ENCODE measurements around the gene TBC1D14.

TBC1D14 gene

GRCh38 chr4:7058792-7059191 is 149.2 kb downstream of the TBC1D14 start:
- no peak for TF ChIP-seq ZFX (IDR thresholded peaks at IDR 0.05; ENCODE audit: borderline replicate concordance)
- TF ChIP-seq CTCF (IDR thresholded peaks at IDR 0.05): no peak
- no peak overlapping the region for H3K27ac ChIP-seq

GRCh38 chr4:7059662-7060061 is 150.0 kb downstream of the TBC1D14 start:
- no peak overlapping the region for H3K27ac ChIP-seq
- TF ChIP-seq ZFX (IDR thresholded peaks at IDR 0.05; ENCODE audit: borderline replicate concordance) (no peak), CTCF (IDR thresholded peaks at IDR 0.05) (no peak)

DNA sequence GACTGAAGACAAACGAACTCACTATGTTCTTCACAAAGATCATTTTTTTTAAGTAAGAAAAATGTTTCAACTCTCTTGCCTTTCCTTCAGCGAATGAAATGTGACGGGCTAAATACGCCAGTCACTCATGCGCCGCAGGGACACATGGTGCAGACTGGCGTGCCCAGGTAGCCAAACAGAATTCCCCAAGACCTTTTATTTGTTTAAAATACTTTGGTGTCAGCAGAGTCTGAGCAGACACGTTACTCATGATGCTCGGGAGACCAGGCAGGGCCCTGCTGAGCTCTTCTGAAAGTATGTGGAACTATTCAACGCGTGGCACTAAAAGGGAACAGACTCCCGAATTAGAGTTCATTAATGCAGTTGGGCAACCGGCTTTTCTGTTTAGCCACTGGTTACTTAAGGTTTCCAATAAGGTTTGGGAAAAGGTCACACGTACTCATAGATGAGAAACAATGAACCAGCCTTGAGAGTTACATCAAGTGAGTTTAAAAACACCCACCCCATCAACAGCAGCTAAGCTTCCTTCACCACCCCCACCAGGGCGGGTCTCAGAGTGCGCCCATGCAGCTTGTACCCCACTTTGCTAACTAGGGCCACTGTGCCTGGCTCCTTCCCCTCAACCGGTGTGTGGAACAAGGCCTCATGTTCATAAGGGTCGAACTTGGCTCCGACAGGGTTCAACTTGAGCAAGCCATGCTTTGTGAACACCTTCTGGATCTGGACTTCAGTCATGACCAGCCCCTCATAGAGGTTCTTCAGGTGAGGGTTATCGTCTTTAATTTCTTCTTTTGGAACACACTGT is 150.9 kb downstream of the TBC1D14 start:
- no peak for TF ChIP-seq CTCF (IDR thresholded peaks at IDR 0.05)
- no peak for TF ChIP-seq ZFX (IDR thresholded peaks at IDR 0.05; ENCODE audit: borderline replicate concordance)
- H3K27ac ChIP-seq: no peak overlapping the region

GRCh38 chr4:7061815-7062214 is 152.2 kb downstream of the TBC1D14 start:
- H3K27ac ChIP-seq: no peak overlapping the region
- TF ChIP-seq CTCF (IDR thresholded peaks at IDR 0.05) (no peak), ZFX (IDR thresholded peaks at IDR 0.05; ENCODE audit: borderline replicate concordance) (no peak)

DNA sequence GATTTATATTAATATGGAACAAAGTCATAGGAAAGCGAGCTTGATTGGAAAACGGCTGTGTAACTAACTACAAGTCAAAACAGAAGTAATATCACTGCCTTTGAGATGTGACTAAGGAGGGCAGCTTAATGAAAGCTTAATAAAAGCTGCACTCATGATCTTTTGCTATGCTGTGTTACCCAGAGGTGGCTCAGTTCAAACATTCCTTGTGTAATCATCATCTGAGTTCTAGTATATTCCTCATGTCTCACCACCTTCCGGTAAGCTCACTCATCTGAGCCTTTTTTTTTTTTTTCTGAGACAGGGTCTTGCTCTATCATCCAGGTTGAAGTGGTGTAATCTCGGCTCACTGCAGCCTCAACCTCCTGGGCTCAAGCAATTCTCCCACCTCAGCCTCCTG is 153.2 kb downstream of the TBC1D14 start:
- no peak for TF ChIP-seq ZFX (IDR thresholded peaks at IDR 0.05; ENCODE audit: borderline replicate concordance)
- TF ChIP-seq CTCF (IDR thresholded peaks at IDR 0.05): no peak
- H3K27ac ChIP-seq: no peak overlapping the region

DNA sequence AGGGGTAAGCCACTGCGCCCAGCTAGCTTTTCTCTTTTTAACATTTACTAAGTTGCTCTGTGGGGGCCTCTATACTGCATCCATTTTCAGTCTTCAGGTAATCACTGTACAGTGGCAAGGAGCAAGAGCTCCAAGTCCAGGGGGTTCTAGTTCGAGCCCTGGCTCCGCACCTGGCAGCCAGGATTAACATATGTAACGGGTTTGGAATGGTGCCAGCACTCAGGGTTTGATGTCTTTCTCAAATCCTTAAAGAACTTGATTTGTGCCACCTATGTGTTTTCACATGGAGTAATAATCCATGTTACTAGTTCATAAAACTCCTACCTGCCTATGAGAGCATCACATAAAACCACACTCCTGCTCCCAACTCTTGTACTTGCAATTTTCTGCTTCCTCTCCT is 153.7 kb downstream of the TBC1D14 start:
- no peak for TF ChIP-seq CTCF (IDR thresholded peaks at IDR 0.05)
- no peak for TF ChIP-seq ZFX (IDR thresholded peaks at IDR 0.05; ENCODE audit: borderline replicate concordance)
- H3K27ac ChIP-seq: no peak overlapping the region

DNA sequence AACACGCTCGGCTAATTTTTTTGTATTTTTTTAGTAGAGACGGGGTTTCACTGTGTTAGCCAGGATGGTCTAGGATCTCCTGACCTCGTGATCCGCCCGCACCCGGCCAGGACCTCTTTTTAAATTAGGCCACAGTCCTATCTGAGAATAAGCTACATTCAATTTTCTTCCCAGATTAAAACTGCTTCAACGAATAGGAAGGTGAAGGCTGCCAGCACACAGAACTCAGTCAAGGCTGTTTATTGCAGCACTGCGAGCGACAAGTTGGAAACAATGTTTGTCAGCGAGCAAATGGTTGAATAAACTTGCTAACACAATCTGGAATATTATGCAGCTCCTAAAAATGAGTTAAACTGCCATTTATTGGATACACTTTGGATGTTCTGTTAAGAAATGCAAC is 156.4 kb downstream of the TBC1D14 start:
- no peak overlapping the region for H3K27ac ChIP-seq
- TF ChIP-seq CTCF (IDR thresholded peaks at IDR 0.05) (no peak), ZFX (IDR thresholded peaks at IDR 0.05; ENCODE audit: borderline replicate concordance) (no peak)
